Gastroesophageal sphincter (tissue), 3 donors: ENCODE measurements around the gene SASH1.

Experiments used
- EP300 ChIP-seq: sonication (generic); formaldehyde crosslinking; IDR thresholded peaks from one replicate; pipeline ENCODE4 v1.6.1; 2017; ENCODE audit warnings: antibody characterized with exemption, mild to moderate bottlenecking
- POLR2A ChIP-seq, 2 donors: fragments of 450-650 bp; IDR thresholded peaks; one replicate each; pipeline ENCODE4 v1.6.1; 2017; ENCODE audit warnings: antibody characterized with exemption in 2 of 2, mild to moderate bottlenecking in 2 of 2, moderate library complexity in 1 of 2
- TF ChIP-seq, protein P1 (sequence below), 4 experiments: fragments of 200-600 bp in 2 of 4; fragments of 450-650 bp in 2 of 4; sonication (generic) in 1 of 4; IDR thresholded peaks; one replicate each; pipeline ENCODE4 v1.5.1; 2017 to 2019; ENCODE audit warnings: antibody characterized with exemption in 4 of 4, mild to moderate bottlenecking in 2 of 4, moderate library complexity in 2 of 4

DNA sequence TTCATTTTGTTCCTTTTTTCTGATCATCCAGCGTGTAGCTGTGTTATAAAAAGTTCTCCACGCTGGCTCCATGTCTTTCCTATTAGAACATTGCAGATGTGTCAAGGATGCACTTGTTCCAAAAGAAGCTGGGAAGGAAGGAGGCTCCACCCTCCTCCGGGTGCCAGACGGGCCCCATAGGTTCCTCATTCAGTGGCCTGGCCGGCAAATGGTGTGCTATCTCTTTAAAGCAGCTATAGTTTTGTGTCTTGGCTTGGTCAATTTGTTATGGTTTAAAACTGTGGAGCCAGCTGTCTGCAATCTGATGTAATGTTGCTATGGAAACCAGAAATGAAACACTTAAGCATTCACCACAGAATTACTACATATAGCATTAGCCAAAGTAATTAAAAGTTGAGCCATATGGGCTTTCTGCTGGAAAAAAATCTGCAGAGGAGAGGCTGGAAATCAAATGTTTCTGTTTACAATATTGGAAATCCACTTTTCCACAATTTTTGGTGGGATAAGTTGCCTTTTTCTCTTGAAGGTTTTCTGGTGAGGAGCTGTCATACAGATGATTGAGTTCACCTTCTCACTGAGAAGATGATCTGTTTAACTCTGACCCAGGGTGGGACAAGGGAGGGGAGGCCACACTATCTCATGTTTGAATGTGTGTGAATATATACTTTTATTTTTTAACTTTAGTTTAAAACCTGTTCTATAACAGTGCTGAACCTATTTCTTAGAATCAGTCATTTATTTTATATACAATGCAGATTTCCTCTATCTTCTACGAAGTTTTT, 167.4 kb downstream of the SASH1 start:
- TF ChIP-seq POLR2A (IDR thresholded peaks at IDR 0.05) = peak; percentile 43 to 59
- TF ChIP-seq, protein P1, sequence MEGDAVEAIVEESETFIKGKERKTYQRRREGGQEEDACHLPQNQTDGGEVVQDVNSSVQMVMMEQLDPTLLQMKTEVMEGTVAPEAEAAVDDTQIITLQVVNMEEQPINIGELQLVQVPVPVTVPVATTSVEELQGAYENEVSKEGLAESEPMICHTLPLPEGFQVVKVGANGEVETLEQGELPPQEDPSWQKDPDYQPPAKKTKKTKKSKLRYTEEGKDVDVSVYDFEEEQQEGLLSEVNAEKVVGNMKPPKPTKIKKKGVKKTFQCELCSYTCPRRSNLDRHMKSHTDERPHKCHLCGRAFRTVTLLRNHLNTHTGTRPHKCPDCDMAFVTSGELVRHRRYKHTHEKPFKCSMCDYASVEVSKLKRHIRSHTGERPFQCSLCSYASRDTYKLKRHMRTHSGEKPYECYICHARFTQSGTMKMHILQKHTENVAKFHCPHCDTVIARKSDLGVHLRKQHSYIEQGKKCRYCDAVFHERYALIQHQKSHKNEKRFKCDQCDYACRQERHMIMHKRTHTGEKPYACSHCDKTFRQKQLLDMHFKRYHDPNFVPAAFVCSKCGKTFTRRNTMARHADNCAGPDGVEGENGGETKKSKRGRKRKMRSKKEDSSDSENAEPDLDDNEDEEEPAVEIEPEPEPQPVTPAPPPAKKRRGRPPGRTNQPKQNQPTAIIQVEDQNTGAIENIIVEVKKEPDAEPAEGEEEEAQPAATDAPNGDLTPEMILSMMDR (IDR thresholded peaks at IDR 0.05) = no peak
- TF ChIP-seq EP300 = no peak
